Measurements from ENCODE around the gene CFAP97.

The CFAP97 gene

DNA sequence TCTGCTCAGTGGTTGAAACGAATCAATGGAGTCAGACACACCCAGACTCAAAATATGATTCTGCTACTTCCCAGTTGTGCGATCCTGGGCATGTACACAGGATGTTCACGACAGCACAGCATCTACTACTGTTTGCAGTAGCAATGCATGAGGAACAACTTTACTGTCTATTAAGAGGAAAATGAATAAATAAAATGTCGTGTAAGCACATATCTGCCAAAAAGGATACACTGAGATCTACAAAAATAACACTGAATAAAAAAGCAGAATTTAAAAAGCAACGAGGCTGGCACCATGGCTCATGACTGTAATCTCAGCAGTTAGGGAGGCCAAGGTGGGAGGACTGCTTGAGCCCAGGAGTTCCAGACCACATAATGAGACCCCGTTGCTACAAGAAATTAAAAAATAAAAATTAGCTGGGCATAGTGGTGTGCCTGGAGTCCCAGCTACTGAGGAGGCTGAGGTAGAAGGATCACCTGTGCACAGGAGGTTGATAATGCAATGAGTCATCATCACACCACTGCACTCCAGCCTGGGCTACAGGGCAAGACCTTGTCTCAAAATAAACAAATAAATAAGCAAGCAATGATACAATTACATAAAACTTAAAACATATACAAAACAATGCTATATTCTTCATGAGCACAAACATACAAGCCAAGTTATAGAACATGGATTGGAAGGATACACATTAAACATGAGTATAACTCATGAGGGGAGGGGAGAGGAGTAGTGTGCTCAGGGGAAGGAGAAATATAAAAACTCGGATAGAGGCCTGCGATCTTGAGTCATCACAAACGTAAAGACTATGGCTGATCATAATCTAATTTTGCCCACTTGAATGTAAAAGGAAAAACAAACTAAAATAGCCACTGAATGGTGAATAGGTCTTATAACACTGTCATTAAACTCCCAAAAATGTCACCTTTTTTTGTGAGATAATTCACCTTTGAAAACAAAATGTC lies 8.6 kb downstream of the CFAP97 start:
- Mint-ChIP-seq H3K4me1 (ENCODE audit: low read depth) (peaks cover 16% of the 10 kb centered on the region), H3K36me3 (ENCODE audit: low read depth) (peaks cover 13% of the 10 kb centered on the region), H3K27me3 (ENCODE audit: low read depth) (no peaks in the 10 kb centered on the region), H3K4me3 (no peak overlapping the region), H3K27ac (no peak overlapping the region), H3K9me3 (no peaks in the 10 kb centered on the region)

DNA sequence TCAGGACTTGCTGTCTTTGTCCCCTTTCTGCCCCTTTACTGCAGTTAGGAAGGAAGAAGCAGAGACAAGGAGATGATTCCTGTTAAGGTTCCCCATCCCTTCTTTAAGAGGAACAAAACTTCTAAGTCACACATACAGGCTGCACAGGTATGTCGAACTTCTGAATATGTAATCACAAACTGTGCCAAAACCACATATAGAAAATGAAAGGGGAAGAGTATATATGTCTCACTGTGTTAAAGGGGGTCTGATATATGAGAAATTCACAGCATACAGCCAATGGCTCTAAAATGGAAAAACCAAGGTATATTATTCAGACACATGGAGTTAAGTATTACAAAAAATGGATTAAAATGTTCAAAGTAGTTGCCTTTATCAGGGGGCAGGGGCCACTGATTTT lies 11.7 kb downstream of the CFAP97 start:
- H3K27ac Mint-ChIP-seq = no peak overlapping the region
- H3K27me3 Mint-ChIP-seq (ENCODE audit: low read depth) = no peaks in the 10 kb centered on the region
- H3K4me3 Mint-ChIP-seq = no peak overlapping the region
- peaks cover 24% of the 10 kb centered on the region for H3K36me3 Mint-ChIP-seq (ENCODE audit: low read depth)
- H3K4me1 Mint-ChIP-seq (ENCODE audit: low read depth) = peaks cover 12% of the 10 kb centered on the region
- H3K9me3 Mint-ChIP-seq = no peaks in the 10 kb centered on the region

DNA sequence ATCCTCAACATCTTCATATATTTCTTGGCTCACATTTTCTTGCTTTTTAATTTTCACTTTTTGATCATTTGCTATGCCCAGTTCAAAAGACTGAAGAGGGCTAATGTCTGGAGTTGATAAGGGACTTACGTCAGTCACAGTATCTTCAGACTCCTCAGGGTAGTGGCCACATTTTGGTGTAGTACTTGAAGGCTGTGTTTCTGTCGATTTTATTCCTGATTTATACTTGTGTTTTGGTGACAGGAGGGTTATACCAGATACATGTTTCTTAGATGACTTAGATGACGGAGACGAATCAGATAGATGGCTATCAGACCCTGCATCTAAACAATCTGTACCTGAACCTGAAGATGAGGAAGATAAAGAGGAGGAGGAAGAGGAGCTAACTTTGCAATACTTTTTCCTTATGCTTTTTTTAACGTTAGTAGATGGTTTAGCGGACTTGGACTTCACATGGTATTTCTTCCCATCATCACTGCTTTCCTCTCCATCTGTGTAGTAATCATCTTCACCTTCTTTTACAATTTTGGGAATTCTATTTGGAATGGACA lies 13.4 kb downstream of the CFAP97 start:
- H3K36me3 Mint-ChIP-seq (ENCODE audit: low read depth) = peaks cover 26% of the 10 kb centered on the region
- no peak overlapping the region for H3K27ac Mint-ChIP-seq
- peaks cover 12% of the 10 kb centered on the region for H3K4me1 Mint-ChIP-seq (ENCODE audit: low read depth)
- no peaks in the 10 kb centered on the region for H3K27me3 Mint-ChIP-seq (ENCODE audit: low read depth)
- H3K9me3 Mint-ChIP-seq = no peaks in the 10 kb centered on the region
- H3K4me3 Mint-ChIP-seq = no peak overlapping the region

DNA sequence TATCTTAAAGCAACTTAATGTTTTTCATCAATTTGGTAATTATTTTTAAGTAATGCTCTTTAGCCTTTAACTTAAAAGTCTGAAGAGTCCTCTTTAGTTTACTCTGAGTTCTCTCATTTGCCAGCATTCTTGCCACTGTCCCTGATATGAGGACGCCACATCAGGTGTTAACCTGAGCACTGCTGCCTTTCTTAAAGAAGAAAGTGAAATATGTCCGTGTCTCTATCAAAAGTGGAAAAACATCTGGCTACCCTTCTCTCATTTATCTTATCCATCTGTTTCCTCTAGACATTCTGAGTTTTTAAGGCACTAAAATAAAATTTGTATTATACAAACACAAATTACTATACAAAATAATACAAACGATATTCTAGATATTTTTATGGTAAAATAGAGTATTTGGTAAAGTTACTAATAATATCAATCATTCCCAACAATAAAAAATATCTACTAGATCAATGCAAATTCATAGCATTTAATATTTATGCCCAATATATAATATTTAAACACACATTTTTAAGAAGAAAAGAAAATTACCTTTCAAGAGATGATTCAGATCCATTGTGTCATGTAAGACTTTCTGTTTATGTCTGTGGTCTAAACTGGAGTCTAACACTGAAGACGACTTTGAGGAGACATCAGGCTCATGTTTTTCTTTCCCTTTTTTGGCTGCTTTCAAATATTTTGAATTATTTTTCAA lies 14.0 kb downstream of the CFAP97 start:
- no peak overlapping the region for H3K4me3 Mint-ChIP-seq
- peaks cover 11% of the 10 kb centered on the region for H3K4me1 Mint-ChIP-seq (ENCODE audit: low read depth)
- peaks cover 25% of the 10 kb centered on the region for H3K36me3 Mint-ChIP-seq (ENCODE audit: low read depth)
- no peaks in the 10 kb centered on the region for H3K27me3 Mint-ChIP-seq (ENCODE audit: low read depth)
- H3K27ac Mint-ChIP-seq = no peak overlapping the region
- H3K9me3 Mint-ChIP-seq = no peaks in the 10 kb centered on the region

DNA sequence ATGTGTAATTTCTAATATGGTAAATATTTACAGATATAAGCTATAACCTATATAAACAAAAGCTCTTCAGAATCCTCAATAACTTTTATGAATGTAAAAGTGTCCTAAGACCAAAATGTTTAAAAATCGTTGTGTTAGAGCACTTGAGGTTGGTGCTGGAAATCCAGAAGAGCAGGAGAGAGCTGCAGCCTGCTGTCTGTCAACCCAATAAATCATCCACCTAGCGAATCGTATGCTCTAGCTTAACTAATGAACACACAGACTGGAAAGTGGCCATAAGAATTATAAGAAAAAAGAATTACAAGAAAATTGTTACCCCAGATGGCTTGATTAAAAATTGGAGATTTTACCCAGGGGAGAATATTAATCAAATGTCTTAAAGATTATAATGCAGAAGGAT lies 17.0 kb downstream of the CFAP97 start:
- no peaks in the 10 kb centered on the region for H3K9me3 Mint-ChIP-seq
- no peak overlapping the region for H3K4me3 Mint-ChIP-seq
- peaks cover 8% of the 10 kb centered on the region for H3K4me1 Mint-ChIP-seq (ENCODE audit: low read depth)
- peaks cover 25% of the 10 kb centered on the region for H3K36me3 Mint-ChIP-seq (ENCODE audit: low read depth)
- H3K27me3 Mint-ChIP-seq (ENCODE audit: low read depth) = no peaks in the 10 kb centered on the region
- H3K27ac Mint-ChIP-seq = no peak overlapping the region

DNA sequence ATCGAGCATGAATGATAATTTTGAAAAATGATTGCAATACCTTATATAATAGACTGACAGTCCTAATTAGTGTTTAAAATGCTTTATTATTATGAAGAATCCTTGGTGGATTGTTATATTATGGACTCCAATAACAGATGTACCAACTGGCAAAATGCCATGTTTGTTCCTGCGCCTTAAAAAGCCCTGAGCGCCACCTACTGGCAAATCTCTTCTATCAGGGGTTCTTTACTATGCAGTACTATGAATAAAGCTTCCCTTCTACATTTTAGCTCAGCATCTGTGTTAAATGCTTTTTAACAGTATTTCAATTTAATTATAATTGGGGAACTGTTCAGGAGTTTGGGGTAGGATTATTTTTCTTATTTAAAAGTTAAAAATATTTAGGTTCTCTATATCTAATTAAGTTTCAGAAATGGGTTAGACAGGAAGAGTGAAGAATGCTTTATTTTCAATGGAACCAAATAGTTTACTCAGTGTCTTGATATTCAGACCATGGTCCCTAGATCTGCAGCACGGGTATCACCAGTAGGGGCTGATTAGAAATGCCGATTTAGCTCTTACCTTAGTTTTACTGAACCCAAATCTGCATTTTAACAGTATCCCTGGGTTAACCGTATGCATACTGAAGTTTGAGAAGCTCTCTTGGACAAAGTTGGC lies 20.0 kb downstream of the CFAP97 start:
- Mint-ChIP-seq H3K36me3 (ENCODE audit: low read depth) (peaks cover 16% of the 10 kb centered on the region), H3K27ac (no peak overlapping the region), H3K4me3 (no peak overlapping the region), H3K4me1 (ENCODE audit: low read depth) (peaks cover 14% of the 10 kb centered on the region), H3K9me3 (no peaks in the 10 kb centered on the region), H3K27me3 (ENCODE audit: low read depth) (no peaks in the 10 kb centered on the region)

DNA sequence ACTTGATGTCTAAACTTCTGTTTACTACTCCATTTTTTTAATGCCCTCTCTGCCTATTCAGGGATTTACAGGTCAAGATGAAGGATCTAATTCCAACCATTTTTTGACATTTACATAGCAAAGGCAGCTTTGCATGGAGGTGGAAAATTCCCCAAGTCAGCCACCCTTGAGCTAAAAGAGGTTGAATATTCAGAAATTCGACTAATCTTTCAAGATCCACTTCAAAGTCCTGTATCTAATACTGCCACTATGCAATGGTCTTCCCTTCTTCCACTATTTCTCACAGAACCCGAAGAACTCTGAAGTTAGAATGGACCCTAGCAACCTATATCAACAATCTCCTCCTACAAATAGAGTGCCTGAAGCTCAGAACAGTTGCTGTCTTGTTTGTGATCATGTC lies 21.6 kb downstream of the CFAP97 start:
- H3K27me3 Mint-ChIP-seq (ENCODE audit: low read depth) = no peaks in the 10 kb centered on the region
- H3K27ac Mint-ChIP-seq = no peak overlapping the region

DNA sequence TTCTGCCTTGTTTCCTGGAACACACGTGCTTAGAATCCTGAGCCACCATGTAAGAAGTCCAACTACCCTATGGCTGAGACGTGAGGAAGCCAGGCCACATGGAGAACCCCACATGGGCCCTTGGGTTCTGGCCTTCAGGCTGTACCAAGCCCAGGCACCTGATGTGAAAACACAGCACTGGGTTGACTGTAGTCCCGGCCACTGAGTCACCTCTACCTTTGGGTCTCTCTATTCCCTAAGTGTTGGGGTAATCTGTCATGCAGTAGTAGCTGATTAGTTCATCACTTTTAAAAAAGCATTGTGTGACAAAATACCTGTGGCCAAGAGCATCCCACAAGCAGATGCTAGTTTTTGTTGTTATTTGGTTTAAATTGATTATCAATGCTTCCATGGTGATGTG lies 24.3 kb downstream of the CFAP97 start:
- peaks cover 14% of the 10 kb centered on the region for H3K4me1 Mint-ChIP-seq (ENCODE audit: low read depth)
- no peaks in the 10 kb centered on the region for H3K27me3 Mint-ChIP-seq (ENCODE audit: low read depth)
- H3K4me3 Mint-ChIP-seq = no peak overlapping the region
- H3K27ac Mint-ChIP-seq = no peak overlapping the region
- H3K9me3 Mint-ChIP-seq = no peaks in the 10 kb centered on the region
- H3K36me3 Mint-ChIP-seq (ENCODE audit: low read depth) = peaks cover 16% of the 10 kb centered on the region

More for the DNA sequence above, 21.6 kb downstream of the CFAP97 start:
- Mint-ChIP-seq H3K4me3 (no peak overlapping the region), H3K36me3 (ENCODE audit: low read depth) (peaks cover 12% of the 10 kb centered on the region), H3K9me3 (no peaks in the 10 kb centered on the region), H3K4me1 (ENCODE audit: low read depth) (peaks cover 14% of the 10 kb centered on the region)

DNA sequence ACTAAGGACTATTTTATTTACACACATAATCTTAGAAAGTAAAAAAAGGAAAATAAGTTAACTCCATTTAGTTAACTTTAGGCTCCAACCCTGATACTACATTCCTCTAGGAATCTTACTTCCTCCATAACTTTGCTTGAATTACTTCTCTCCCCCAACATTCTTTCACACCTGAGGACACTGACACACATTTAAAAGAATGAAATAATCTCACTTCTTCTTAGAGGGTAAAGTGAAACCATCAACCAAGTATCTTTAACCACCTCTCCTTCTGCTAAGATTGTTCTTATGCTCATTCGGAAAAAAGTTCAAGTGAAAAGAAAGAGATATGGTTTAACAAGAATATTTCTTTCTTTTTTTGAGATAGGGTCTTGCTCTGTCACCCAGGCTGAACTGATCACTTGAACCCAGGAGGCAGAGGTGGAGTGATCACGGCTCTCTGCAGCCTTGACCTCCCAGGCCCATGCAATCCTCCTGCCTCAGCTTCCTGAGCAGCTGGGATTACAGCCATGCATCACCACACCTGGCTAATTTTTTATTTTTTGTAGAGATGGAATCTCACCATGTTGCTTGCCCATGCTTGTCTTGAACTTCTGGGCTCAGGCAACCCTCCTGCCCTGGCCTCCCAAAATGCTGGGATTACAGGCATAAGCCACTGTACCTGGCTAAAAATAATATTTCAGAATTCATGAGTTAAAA lies 32.3 kb downstream of the CFAP97 start:
- H3K27me3 Mint-ChIP-seq (ENCODE audit: low read depth) = peaks cover 7% of the 10 kb centered on the region
- H3K27ac Mint-ChIP-seq = no peak overlapping the region
- H3K36me3 Mint-ChIP-seq (ENCODE audit: low read depth) = peaks cover 43% of the 10 kb centered on the region
- H3K4me3 Mint-ChIP-seq = no peak overlapping the region
- peaks cover 2% of the 10 kb centered on the region for H3K4me1 Mint-ChIP-seq (ENCODE audit: low read depth)
- H3K9me3 Mint-ChIP-seq = no peaks in the 10 kb centered on the region

DNA sequence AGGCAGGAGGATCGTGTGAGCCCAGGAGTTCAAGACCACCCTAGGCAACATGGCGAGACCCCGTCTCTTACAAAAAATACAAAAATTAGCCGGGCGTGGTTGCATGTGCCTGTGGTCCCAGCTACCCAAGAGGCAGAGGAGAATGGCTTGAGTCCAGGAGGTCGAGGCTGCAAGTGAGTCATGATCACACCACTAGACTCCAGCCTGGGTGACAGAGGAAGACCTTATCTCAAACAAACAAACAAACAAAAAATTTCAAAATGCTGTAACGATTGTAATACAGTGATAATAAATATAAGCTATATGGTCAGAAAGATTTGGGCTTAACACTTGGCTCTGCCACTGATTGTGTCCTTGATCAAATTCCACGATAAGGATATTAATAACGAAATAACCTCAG lies 36.6 kb downstream of the CFAP97 start:
- H3K9me3 Mint-ChIP-seq = no peaks in the 10 kb centered on the region
- peaks cover 17% of the 10 kb centered on the region for H3K4me1 Mint-ChIP-seq (ENCODE audit: low read depth)
- H3K27me3 Mint-ChIP-seq (ENCODE audit: low read depth) = peaks cover 25% of the 10 kb centered on the region
- H3K36me3 Mint-ChIP-seq (ENCODE audit: low read depth) = peaks cover 49% of the 10 kb centered on the region
- no peak overlapping the region for H3K27ac Mint-ChIP-seq
- no peak overlapping the region for H3K4me3 Mint-ChIP-seq

DNA sequence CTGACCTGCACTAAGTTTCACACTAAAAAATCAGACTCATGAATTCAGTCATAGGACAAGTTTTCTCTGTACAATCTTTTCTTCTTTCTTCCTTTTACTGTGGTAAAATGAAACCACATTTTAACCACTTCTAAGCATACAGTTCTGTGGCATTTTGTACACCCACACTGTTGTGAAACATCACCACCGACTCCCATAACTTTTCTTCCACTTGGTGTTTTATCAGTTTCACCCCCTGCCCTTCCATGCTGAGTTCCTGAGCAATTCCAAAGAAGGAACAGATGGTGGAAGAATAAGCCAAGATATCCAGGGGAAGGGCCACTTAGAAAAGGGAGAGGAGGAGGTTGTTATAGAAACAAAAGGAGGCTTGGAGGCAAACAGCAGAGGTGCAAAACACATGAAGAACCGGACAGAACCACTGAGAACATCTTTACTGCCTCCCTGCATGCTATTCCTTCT lies 38.2 kb downstream of the CFAP97 start:
- Mint-ChIP-seq H3K36me3 (ENCODE audit: low read depth) (peaks cover 51% of the 10 kb centered on the region), H3K9me3 (no peaks in the 10 kb centered on the region), H3K4me3 (peak overlapping the region; percentile 0), H3K4me1 (ENCODE audit: low read depth) (peaks cover 15% of the 10 kb centered on the region), H3K27me3 (ENCODE audit: low read depth) (peaks cover 25% of the 10 kb centered on the region), H3K27ac (peak overlapping the region; percentile 43)

DNA sequence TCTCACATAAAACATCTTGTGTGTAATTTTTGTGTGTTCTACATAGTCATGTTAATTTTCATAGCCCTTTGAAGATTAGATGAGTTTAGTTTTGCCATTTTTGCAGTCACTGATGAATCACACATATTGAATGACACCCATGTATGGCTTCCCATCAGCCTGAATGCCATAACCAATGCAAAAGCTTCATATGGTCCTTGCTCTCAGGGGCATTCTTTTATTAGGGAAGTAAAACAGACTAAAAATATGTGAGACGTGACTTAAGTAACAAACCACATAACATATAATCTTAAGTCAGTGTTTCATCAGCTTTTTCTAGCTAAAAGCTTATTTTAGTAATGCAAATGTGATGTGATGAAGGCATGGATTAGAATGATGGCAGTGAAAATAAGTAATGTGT lies 52.5 kb downstream of the CFAP97 start:
- Mint-ChIP-seq H3K27ac (no peak overlapping the region), H3K4me3 (no peak overlapping the region), H3K4me1 (ENCODE audit: low read depth) (peaks cover 2% of the 10 kb centered on the region), H3K27me3 (ENCODE audit: low read depth) (peaks cover 6% of the 10 kb centered on the region), H3K9me3 (no peaks in the 10 kb centered on the region), H3K36me3 (ENCODE audit: low read depth) (peaks cover 14% of the 10 kb centered on the region)

DNA sequence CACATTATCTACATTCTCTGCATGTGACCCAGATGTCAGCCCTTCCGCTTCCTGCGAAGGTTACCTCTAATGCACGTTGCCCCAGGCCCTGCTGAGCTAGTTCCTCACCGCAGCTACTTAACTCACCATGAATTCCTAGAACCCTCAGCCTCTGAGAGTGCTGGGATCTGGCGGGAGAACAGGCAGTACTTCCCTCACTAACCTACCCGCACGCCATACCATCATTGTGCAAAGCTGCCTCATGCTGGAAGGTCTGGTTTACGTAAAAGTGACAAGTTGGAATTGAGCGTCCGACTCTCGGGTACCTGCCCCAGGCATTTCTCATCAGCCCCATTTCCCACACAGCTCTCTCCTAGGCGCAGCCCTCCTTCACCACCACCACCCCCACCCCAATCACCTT lies 54.4 kb downstream of the CFAP97 start:
- peaks cover 2% of the 10 kb centered on the region for H3K4me1 Mint-ChIP-seq (ENCODE audit: low read depth)
- H3K4me3 Mint-ChIP-seq = no peak overlapping the region
- H3K9me3 Mint-ChIP-seq = no peaks in the 10 kb centered on the region
- H3K36me3 Mint-ChIP-seq (ENCODE audit: low read depth) = peaks cover 13% of the 10 kb centered on the region
- peaks cover 23% of the 10 kb centered on the region for H3K27me3 Mint-ChIP-seq (ENCODE audit: low read depth)
- no peak overlapping the region for H3K27ac Mint-ChIP-seq

DNA sequence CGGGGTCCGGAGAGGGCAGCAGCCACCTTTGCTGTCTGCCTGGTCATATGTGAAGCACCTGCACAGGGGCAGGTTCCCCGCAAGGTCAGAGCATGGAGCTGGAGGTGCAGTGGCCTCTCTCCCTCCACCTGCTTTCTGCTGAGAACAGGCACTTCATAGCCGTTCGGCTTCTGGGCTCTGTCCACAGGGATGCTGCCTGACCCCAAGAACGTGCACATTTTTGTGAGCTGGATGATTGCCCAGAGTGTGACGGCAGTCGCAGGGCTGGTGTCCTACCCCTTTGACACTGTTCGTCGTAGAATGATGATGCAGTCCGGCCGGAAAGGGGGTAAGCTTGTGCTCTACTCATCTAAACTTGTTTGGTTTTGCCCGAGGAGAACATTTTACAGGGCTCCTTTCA lies 58.2 kb downstream of the CFAP97 start:
- Mint-ChIP-seq H3K27me3 (ENCODE audit: low read depth) (peaks cover 55% of the 10 kb centered on the region), H3K27ac (no peak overlapping the region), H3K36me3 (ENCODE audit: low read depth) (peaks cover 3% of the 10 kb centered on the region), H3K9me3 (no peaks in the 10 kb centered on the region), H3K4me1 (ENCODE audit: low read depth) (peaks cover 12% of the 10 kb centered on the region), H3K4me3 (no peak overlapping the region)
